H1 (cell line): ENCODE measurements around the gene SGSH. TPM values are rescaled to one million over a fixed set of nuclear protein-coding genes. Genes with fewer than 3 reads are reported as not detected.

Source experiments
- CTCF ChIA-PET: fragments of 300-600 bp; sonication (Branson Sonifier 250); formaldehyde crosslinking; loops from one replicate; lab custom pipeline; 2021; ENCODE audit not compliant: partially characterized antibody; lab: Charles Lee
- POLR2A ChIA-PET: fragments of 300-600 bp; sonication (Branson Sonifier 250); formaldehyde crosslinking; loops from one replicate; lab custom pipeline; 2021; ENCODE audit warnings: inconsistent platforms; ENCODE audit not compliant: partially characterized antibody; lab: Charles Lee
- DNase-seq, 2 experiments: peaks; one replicate each; pipeline versions ENCODE4 v3.0.0 to v3.0.0-alpha.2; 2010 to 2022; ENCODE audit warnings: low spot score in 2 of 2, low read depth in 1 of 2, mixed read lengths in 1 of 2
- FAIRE-seq: peaks from 2 replicates; lab custom pipeline; 2011; peaks lifted over from hg19 to GRCh38; lab: Jason Lieb, UNC
- H2AFZ ChIP-seq: 2 replicates; pipeline ENCODE4 v1.8.1; 2012; ENCODE audit warnings: low read length, inconsistent platforms
- H2AK5ac ChIP-seq: 2 replicates; pipeline ENCODE4 v1.6.1; 2013; ENCODE audit warnings: low read depth, low read length
- H2BK120ac ChIP-seq: replicated peaks from 2 replicates; pipeline ENCODE3; 2013; ENCODE audit warnings: low read depth, low read length, inconsistent platforms
- H2BK12ac ChIP-seq: 2 replicates; pipeline ENCODE4 v1.6.1; 2013; ENCODE audit warnings: low read depth, low read length
- H2BK15ac ChIP-seq: 2 replicates; pipeline ENCODE4 v1.6.1; 2013; ENCODE audit warnings: low read length
- H2BK20ac ChIP-seq: 2 replicates; pipeline ENCODE4 v1.6.1; 2013; ENCODE audit warnings: low read length
- H2BK5ac ChIP-seq: 2 replicates; pipeline ENCODE4 v1.6.1; 2013; ENCODE audit warnings: low read depth, low read length
- H3K14ac ChIP-seq: 2 replicates; pipeline ENCODE4 v1.6.1; 2013; ENCODE audit warnings: inconsistent platforms; ENCODE audit not compliant: insufficient read length
- H3K18ac ChIP-seq: 2 replicates; pipeline ENCODE4 v1.6.1; 2013; ENCODE audit warnings: low read length; ENCODE audit errors: extremely low read depth
- H3K23ac ChIP-seq: 2 replicates; pipeline ENCODE4 v1.6.1; 2013; ENCODE audit warnings: inconsistent platforms; ENCODE audit not compliant: insufficient read length
- H3K23me2 ChIP-seq: 2 replicates; pipeline ENCODE4 v1.6.1; 2013; ENCODE audit warnings: low read depth, low read length
- H3K27ac ChIP-seq: 2 replicates; pipeline ENCODE4 v1.6.1; 2011; ENCODE audit warnings: low read depth, low read length, inconsistent platforms
- H3K27me3 ChIP-seq, 4 experiments: replicated peaks in 1 of 4; 1 replicate in 1 of 4; 2 replicates in 3 of 4; pipeline versions ENCODE4 v1.6.1 to v1.8.1; 2011 to 2013; ENCODE audit warnings: low read length in 3 of 4, mild to moderate bottlenecking in 3 of 4, inconsistent platforms in 2 of 4, mixed read lengths in 2 of 4, moderate library complexity in 1 of 4; ENCODE audit not compliant: control insufficient read depth in 3 of 4, insufficient read depth in 3 of 4; ENCODE audit errors: extremely low read depth in 1 of 4
- H3K36me3 ChIP-seq, 4 experiments: 2 replicates each; pipeline versions ENCODE4 v1.6.1 to v1.8.1; 2011 to 2013; ENCODE audit warnings: mild to moderate bottlenecking in 4 of 4, low read length in 3 of 4, moderate library complexity in 2 of 4, control low read depth in 1 of 4, inconsistent platforms in 1 of 4; ENCODE audit not compliant: insufficient read depth in 4 of 4, control insufficient read depth in 2 of 4
- H3K4ac ChIP-seq: replicated peaks from 2 replicates; pipeline ENCODE3; 2013; ENCODE audit warnings: low read length, low read depth, mixed read lengths, inconsistent platforms; ENCODE audit not compliant: insufficient read length
- H3K4me1 ChIP-seq, 4 experiments: replicated peaks in 1 of 4; 1 replicate in 1 of 4; 2 replicates in 3 of 4; pipeline versions ENCODE4 v1.6.1 to v1.8.1; 2011 to 2013; ENCODE audit warnings: low read length in 3 of 4, inconsistent platforms in 2 of 4, mixed read lengths in 1 of 4; ENCODE audit not compliant: insufficient read depth in 4 of 4, control insufficient read depth in 3 of 4
- H3K4me2 ChIP-seq, 2 experiments: 2 replicates each; pipeline versions ENCODE4 v1.6.1 to v1.8.1; 2011 to 2013; ENCODE audit warnings: low read depth in 2 of 2, low read length in 2 of 2, control low read depth in 1 of 2, inconsistent platforms in 1 of 2, mild to moderate bottlenecking in 1 of 2; ENCODE audit not compliant: insufficient read depth in 1 of 2
- H3K4me3 ChIP-seq, 4 experiments: fragments of 200-600, 300-600 bp in 1 of 4; sonication (generic), shearing (Covaris generic), sonication (Bioruptor Twin) in 1 of 4; 2 replicates each; pipeline versions ENCODE4 v1.5.1 to v1.8.1; 2011 to 2016; ENCODE audit warnings: low read length in 4 of 4, low read depth in 3 of 4, control low read depth in 2 of 4, inconsistent platforms in 2 of 4, mild to moderate bottlenecking in 2 of 4, mixed read lengths in 1 of 4, moderate library complexity in 1 of 4; ENCODE audit not compliant: insufficient read depth in 2 of 4; ENCODE audit errors: extremely low read depth in 1 of 4
- H3K56ac ChIP-seq: replicated peaks from 2 replicates; pipeline ENCODE3; 2013; ENCODE audit warnings: low read depth, mild to moderate bottlenecking, mixed read lengths, low read length, inconsistent platforms; ENCODE audit not compliant: insufficient read length
- H3K79me1 ChIP-seq: 2 replicates; pipeline ENCODE4 v1.6.1; 2013; ENCODE audit warnings: low read depth, low read length, control low read depth
- H3K79me2 ChIP-seq, 2 experiments: 2 replicates each; pipeline versions ENCODE4 v1.6.1 to v1.8.1; 2012 to 2013; ENCODE audit warnings: low read length in 2 of 2, mild to moderate bottlenecking in 2 of 2, inconsistent platforms in 1 of 2; ENCODE audit not compliant: insufficient read depth in 2 of 2, control insufficient read depth in 1 of 2
- H3K9ac ChIP-seq, 4 experiments: replicated peaks in 1 of 4; 1 replicate in 1 of 4; 2 replicates in 3 of 4; pipeline versions ENCODE4 v1.6.1 to v1.8.1; 2011 to 2013; ENCODE audit warnings: low read depth in 3 of 4, low read length in 3 of 4, control low read depth in 2 of 4, mild to moderate bottlenecking in 2 of 4, moderate library complexity in 2 of 4, inconsistent platforms in 1 of 4; ENCODE audit errors: extremely low read depth in 1 of 4
- H3K9me3 ChIP-seq, 2 experiments: 2 replicates each; pipeline versions ENCODE4 v1.6.1 to v1.8.1; 2012 to 2013; ENCODE audit warnings: mild to moderate bottlenecking in 2 of 2, moderate library complexity in 2 of 2, control low read depth in 1 of 2, inconsistent platforms in 1 of 2, low read depth in 1 of 2, low read length in 1 of 2, mixed read lengths in 1 of 2; ENCODE audit not compliant: insufficient read depth in 2 of 2
- H4K20me1 ChIP-seq, 2 experiments: replicated peaks in 1 of 2; 2 replicates each; pipeline versions ENCODE3 to v1.8.1; 2011 to 2013; ENCODE audit warnings: inconsistent platforms in 2 of 2, low read length in 2 of 2, mild to moderate bottlenecking in 1 of 2; ENCODE audit not compliant: insufficient read depth in 2 of 2, control insufficient read depth in 1 of 2
- H4K5ac ChIP-seq: 2 replicates; pipeline ENCODE4 v1.6.1; 2013; ENCODE audit warnings: low read length, low read depth, mixed read lengths, inconsistent platforms; ENCODE audit not compliant: insufficient read length
- H4K8ac ChIP-seq: 2 replicates; pipeline ENCODE4 v1.8.0; 2013; ENCODE audit warnings: mild to moderate bottlenecking, moderate library complexity, low read length, inconsistent platforms; ENCODE audit not compliant: insufficient read depth; ENCODE audit errors: extremely low read depth
- H4K91ac ChIP-seq: replicated peaks from 2 replicates; pipeline ENCODE3; 2013; ENCODE audit warnings: low read length, mixed read lengths, inconsistent platforms; ENCODE audit not compliant: insufficient read length
- TBP ChIP-seq: IDR thresholded peaks from 2 replicates; pipeline ENCODE4 v1.6.1; 2011; ENCODE audit warnings: low read depth, low read length, improper control_type of control experiment
- TEAD4 ChIP-seq: IDR thresholded peaks from 2 replicates; pipeline ENCODE4 v1.6.1; 2012; ENCODE audit warnings: low read depth, low read length, inconsistent platforms, mixed read lengths
- WGBS, 2 experiments: shearing (Covaris generic) in 1 of 2; methylation state at CpG; one replicate each; pipeline versions ENCODE4 v1.1.6 to v1.1.7; 2013 to 2015; ENCODE audit warnings: low lambda C conversion rate in 2 of 2, mixed read lengths in 2 of 2, inconsistent platforms in 1 of 2, low coverage in 1 of 2, missing lambda C conversion rate in 1 of 2; ENCODE audit not compliant: insufficient replicate concordance in 2 of 2, insufficient coverage in 1 of 2, insufficient read length in 1 of 2; ENCODE audit errors: extremely low coverage in 1 of 2, missing lambda C conversion rate in 1 of 2; 5-methylcytosine and 5-hydroxymethylcytosine counted together
- polyA plus RNA-seq, 7 experiments: library from polyadenylated mRNA; depleted of rRNA in 3 of 7; stranded (reverse) in 5 of 7; unstranded in 2 of 7; fragments of >200 nt in 5 of 7; fragments of 200-250 nt in 2 of 7; gene quantifications; 1 replicate in 5 of 7; 2 replicates in 1 of 7; 4 replicates in 1 of 7; pipeline versions ENCODE4 v1.2.1 to v1.2.3, GENCODE V29; 2011 to 2013; ENCODE audit warnings: missing spikeins in 2 of 7, mixed read lengths in 2 of 7
- total RNA-seq: library from RNA; stranded (reverse); fragmentation: NEBNext Ultra II Directional; extraction: Animal tissue kit (Norgen Biotek cat#: 25700); gene quantifications from 2 replicates; pipeline ENCODE4 v1.2.1, GENCODE V29; 2021

Gene SGSH
- total and polyA plus RNA-seq, 2 of the 8 experiments (the other 6 are each of a cell fraction or from before 2014, with no cell fraction given), result 18.0 to 19.6 TPM

GRCh38 chr17:80204626-80205468 is 15.3 kb downstream of the SGSH start:
- Histone ChIP-seq H2BK15ac (no peak overlapping the region), H3K27ac (peak overlapping the region; percentile 4; the same call in 1 of the 2 replicates), H3K23me2 (no peaks in the 10 kb centered on the region), H2AK5ac (no peak overlapping the region), H3K23ac (no peak overlapping the region), H3K9ac (0 out of 7 replicates have a peak overlapping the region, but pooled peaks of 1 of the 4 experiments have one; percentile 13), H4K20me1 (peaks cover 0 to 3% of the 10 kb centered on the region in 2 experiments), H3K79me1 (no peaks in the 10 kb centered on the region), H3K18ac (no peak overlapping the region; the same call in 1 of the 2 replicates), H3K36me3 (no peaks in the 10 kb centered on the region), H3K79me2 (no peaks in the 10 kb centered on the region), H2BK12ac (no peak overlapping the region), H3K4me1 (no peaks in the 10 kb centered on the region; a peak in 1 of 7 replicates)
- CTCF ChIA-PET, result interaction anchor here (0.6 to 9.0 kb wide), 8 partner anchors 11 to 122 kb away, joined by 3 to 90 read pairs (median 4); no protein-coding TSS in a partner anchor
- FAIRE-seq, result no peak
- no peak for DNase-seq
- 86% methylated on average over 12 of the region's 19 CpGs; no CpG with 5 or more reads in 1 of the 2 experiments for WGBS, 2 experiments
- TF ChIP-seq TBP, result no peak
- 0 out of 2 replicates have a peak, but pooled peaks have one; percentile 6 for TF ChIP-seq TEAD4
- TF ChIP-seq, all 59 proteins: peak for 1
- no peak overlapping the region for H3K4ac ChIP-seq
- POLR2A ChIA-PET, result interaction anchor here (0.7 to 1.7 kb wide), 7 partner anchors 7 to 59 kb away, joined by 3 to 4 read pairs (median 3); partner anchors contain the start of gene EIF4A3
- no peak overlapping the region for H3K4me3 ChIP-seq
- H2AFZ ChIP-seq, result no peak overlapping the region
- no peak overlapping the region for H4K5ac ChIP-seq
- H3K56ac ChIP-seq, result no peak overlapping the region
- no peak overlapping the region for H2BK20ac ChIP-seq
- H4K8ac ChIP-seq, result 0 out of 2 replicates have a peak overlapping the region, but pooled peaks have one; percentile 28
- no peak overlapping the region for H3K14ac ChIP-seq
- no peaks in the 10 kb centered on the region for H3K27me3 ChIP-seq
- no peak overlapping the region for H4K91ac ChIP-seq
- H3K4me2 ChIP-seq, result no peak overlapping the region
- peaks cover 0 to 2% of the 10 kb centered on the region in 2 experiments; a peak in 1 of 4 replicates for H3K9me3 ChIP-seq
- 0 out of 2 replicates have a peak overlapping the region, but pooled peaks have one; percentile 56 for H2BK5ac ChIP-seq
- no peak overlapping the region for H2BK120ac ChIP-seq
